ENCODE results near the gene DNAJB8. TPM values are rescaled to one million over a fixed set of nuclear protein-coding genes. Genes with fewer than 3 reads are reported as not detected.

DNAJB8 gene
- total RNA-seq, 1 experiment from 2014 or later: not detected

- ChIA-PET CTCF (interaction anchor here (0.8 to 1.0 kb wide), 3 partner anchors 48 to 79 kb away, joined by 3 read pairs; no protein-coding TSS in a partner anchor), POLR2A (no interaction called here)
- Mint-ChIP-seq H3K27me3 (ENCODE audit: insufficient read depth, unreplicated experiment) (peaks cover 24% of the 10 kb centered on the region), H3K27ac (ENCODE audit: low read depth, unreplicated experiment) (no peak overlapping the region), H3K4me3 (ENCODE audit: unreplicated experiment) (peak overlapping the region; percentile 85), H3K4me1 (ENCODE audit: insufficient read depth, unreplicated experiment) (peaks cover 4% of the 10 kb centered on the region), H3K36me3 (ENCODE audit: insufficient read depth, unreplicated experiment) (no peaks in the 10 kb centered on the region), H3K9me3 (ENCODE audit: unreplicated experiment) (no peaks in the 10 kb centered on the region)
- BruUV-seq (replicated peaks): no TSS peak
- intact Hi-C loops (cut with micrococcal nuclease): no loop called here
- TF ChIP-seq CTCF (IDR thresholded peaks at IDR 0.05; ENCODE audit: unreplicated experiment): no peak
- DNase-seq (ENCODE audit: unreplicated experiment): no peak
Observed at GRCh38 chr3:128486205-128486628, 19.5 kb upstream of the DNAJB8 start.

- intact Hi-C loops (cut with micrococcal nuclease): no loop called here
- ChIA-PET POLR2A (no interaction called here), CTCF (interaction anchor here (0.6 to 1.0 kb wide), 3 partner anchors 60 to 282 kb away, joined by 3 read pairs; no protein-coding TSS in a partner anchor)
- peaks cover 4% of the 10 kb centered on the region for H3K4me1 Mint-ChIP-seq (ENCODE audit: insufficient read depth, unreplicated experiment)
- no peak for TF ChIP-seq CTCF (IDR thresholded peaks at IDR 0.05; ENCODE audit: unreplicated experiment)
- DNase-seq (ENCODE audit: unreplicated experiment): no peak
- BruUV-seq (replicated peaks): no TSS peak
- H3K9me3 Mint-ChIP-seq (ENCODE audit: unreplicated experiment): no peaks in the 10 kb centered on the region
- H3K4me3 Mint-ChIP-seq (ENCODE audit: unreplicated experiment): peak overlapping the region; percentile 85
- no peak overlapping the region for H3K27ac Mint-ChIP-seq (ENCODE audit: low read depth, unreplicated experiment)
- H3K27me3 Mint-ChIP-seq (ENCODE audit: insufficient read depth, unreplicated experiment): peaks cover 24% of the 10 kb centered on the region
- no peaks in the 10 kb centered on the region for H3K36me3 Mint-ChIP-seq (ENCODE audit: insufficient read depth, unreplicated experiment)
Observed at GRCh38 chr3:128485282-128486204, 18.9 kb upstream of the DNAJB8 start.

GRCh38 chr3:128484404-128485281 is 18.0 kb upstream of the DNAJB8 start:
- ChIA-PET POLR2A (interaction anchor here (0.7 kb wide), 1 partner anchor 667 kb away, joined by 3 read pairs; no protein-coding TSS in a partner anchor), CTCF (interaction anchor here (0.6 to 0.7 kb wide), 2 partner anchors 281 to 1264 kb away, joined by 3 read pairs; no protein-coding TSS in a partner anchor)
- Mint-ChIP-seq H3K27ac (ENCODE audit: low read depth, unreplicated experiment) (no peak overlapping the region), H3K27me3 (ENCODE audit: insufficient read depth, unreplicated experiment) (peaks cover 24% of the 10 kb centered on the region), H3K4me1 (ENCODE audit: insufficient read depth, unreplicated experiment) (peaks cover 4% of the 10 kb centered on the region), H3K9me3 (ENCODE audit: unreplicated experiment) (no peaks in the 10 kb centered on the region), H3K36me3 (ENCODE audit: insufficient read depth, unreplicated experiment) (no peaks in the 10 kb centered on the region), H3K4me3 (ENCODE audit: unreplicated experiment) (no peak overlapping the region)
- DNase-seq (ENCODE audit: unreplicated experiment): no peak
- TF ChIP-seq CTCF (IDR thresholded peaks at IDR 0.05; ENCODE audit: unreplicated experiment): no peak
- intact Hi-C loops (cut with micrococcal nuclease): no loop called here
- no TSS peak for BruUV-seq (replicated peaks)
